Activated CD4-positive, alpha-beta T cell treated with anti-CD3 and anti-CD28 coated beads for 4 hours (primary cell): ENCODE results near the gene RPS17.
"Not testable (repeated sequence)": the region's sequence is repeated elsewhere in the genome, so short reads cannot be mapped to it uniquely, and the experiment has no call there.

ENCODE experiments used
- DNase-seq, 2 donors: peaks; one replicate each; pipeline ENCODE4 v3.0.0-alpha.2; 2020

RPS17 gene

GRCh38 chr15:82545002-82545401 lies 4.7 kb upstream of the RPS17 start:
- no peak for DNase-seq

- no peak for DNase-seq
These were observed 4.2 kb upstream of the RPS17 start for GRCh38 chr15:82544431-82544830.

- DNase-seq, result no peak
These were observed 2.9 kb upstream of the RPS17 start for GRCh38 chr15:82543160-82543559.

- DNase-seq, result no peak
These were observed 751 bp upstream of the RPS17 start for GRCh38 chr15:82540984-82541431.

- no peak for DNase-seq
These were observed 584 bp downstream of the RPS17 start for GRCh38 chr15:82539691-82540054.

GRCh38 chr15:82538961-82539690 lies 1.1 kb downstream of the RPS17 start:
- no peak for DNase-seq

- no peak for DNase-seq
These were observed 2.8 kb downstream of the RPS17 start for GRCh38 chr15:82537351-82537908.

GRCh38 chr15:82536409-82537350 lies 3.6 kb downstream of the RPS17 start:
- DNase-seq, result no peak

- no peak for DNase-seq
These were observed 4.5 kb downstream of the RPS17 start for GRCh38 chr15:82535566-82536408.

- DNase-seq, result not testable (repeated sequence)
These were observed 5.1 kb downstream of the RPS17 start for GRCh38 chr15:82535151-82535550.

- DNase-seq, result not testable (repeated sequence)
These were observed 5.8 kb downstream of the RPS17 start for GRCh38 chr15:82534457-82534861.

- DNase-seq, result no peak
These were observed 6.5 kb downstream of the RPS17 start for GRCh38 chr15:82533801-82534200.

- no peak for DNase-seq
These were observed 7.2 kb downstream of the RPS17 start for GRCh38 chr15:82532991-82533481.

- no peak for DNase-seq
These were observed 7.8 kb downstream of the RPS17 start for GRCh38 chr15:82532383-82532990.

GRCh38 chr15:82531496-82532382 lies 8.5 kb downstream of the RPS17 start:
- no peak for DNase-seq

- DNase-seq, result peak; percentile 58 to 69
These were observed 9.5 kb downstream of the RPS17 start for GRCh38 chr15:82530606-82531379.

GRCh38 chr15:82530006-82530405 lies 10.3 kb downstream of the RPS17 start:
- no peak for DNase-seq

- not testable (repeated sequence) for DNase-seq
These were observed 26.7 kb downstream of the RPS17 start for GRCh38 chr15:82513587-82513986.

GRCh38 chr15:82507693-82508092 lies 32.6 kb downstream of the RPS17 start:
- DNase-seq, result not testable (repeated sequence)

- not testable (repeated sequence) for DNase-seq
These were observed 33.2 kb downstream of the RPS17 start for GRCh38 chr15:82507087-82507486.
